Prostate gland (tissue), 2 donors: Measurements from ENCODE around the gene SIX2.

Experiments used
- POLR2A ChIP-seq: fragments of 450-650 bp; IDR thresholded peaks from one replicate; pipeline ENCODE4 v1.6.1; 2016; ENCODE audit warnings: antibody characterized with exemption, mild to moderate bottlenecking
- TF ChIP-seq, protein P1 (sequence below), 4 experiments: fragments of 200-600 bp in 2 of 4; fragments of 450-650 bp in 2 of 4; sonication (generic) in 2 of 4; IDR thresholded peaks; 1 replicate in 3 of 4; 2 replicates in 1 of 4; pipeline ENCODE4 v1.5.1; 2016 to 2019; ENCODE audit warnings: antibody characterized with exemption in 4 of 4, mild to moderate bottlenecking in 2 of 4, moderate library complexity in 2 of 4

DNA sequence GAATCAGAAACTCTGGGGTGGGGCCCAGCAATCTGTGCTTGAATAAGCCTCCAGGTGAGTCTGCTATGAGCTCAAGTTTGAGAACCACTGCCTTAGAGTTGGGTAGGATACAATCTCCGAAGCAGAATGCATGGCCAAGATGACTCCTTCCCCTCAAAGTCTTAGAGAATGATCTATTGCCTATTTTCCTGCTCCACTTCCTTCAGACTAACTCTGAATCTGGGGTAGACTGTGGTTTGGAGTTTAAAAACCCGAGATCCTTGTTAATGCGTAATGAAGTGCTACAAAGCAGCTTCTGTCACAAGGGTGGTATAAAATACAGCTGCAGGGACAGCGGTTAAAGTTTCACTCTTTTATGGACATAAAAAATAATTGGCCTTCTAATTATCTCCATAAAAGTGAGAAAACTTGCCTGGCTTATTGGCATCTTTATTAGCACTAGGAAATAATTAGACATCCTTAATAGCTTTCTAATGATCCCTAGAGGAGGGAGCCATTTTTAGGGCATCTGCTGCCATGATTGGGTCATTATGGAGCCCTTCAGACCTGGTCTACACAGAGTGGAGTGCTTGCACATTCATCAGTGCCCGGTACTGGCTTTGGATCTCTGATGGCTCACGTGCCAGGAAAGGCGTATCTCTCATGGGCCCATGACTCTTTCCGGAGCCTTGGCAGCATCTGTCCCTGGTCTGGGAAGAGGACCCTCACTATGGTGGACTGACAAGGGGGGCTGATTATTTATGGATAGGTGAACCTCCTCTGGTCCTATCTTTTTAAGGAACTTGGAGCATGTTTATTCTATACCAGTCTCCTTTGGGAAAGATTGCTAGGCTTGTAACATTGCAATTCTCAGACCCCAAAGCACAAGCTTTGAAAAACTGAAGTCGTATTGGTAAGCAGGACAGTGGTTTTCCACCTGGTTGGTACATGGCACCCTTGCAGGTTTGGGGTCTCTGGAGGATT lies 28.2 kb downstream of the SIX2 start:
- TF ChIP-seq, protein P1, sequence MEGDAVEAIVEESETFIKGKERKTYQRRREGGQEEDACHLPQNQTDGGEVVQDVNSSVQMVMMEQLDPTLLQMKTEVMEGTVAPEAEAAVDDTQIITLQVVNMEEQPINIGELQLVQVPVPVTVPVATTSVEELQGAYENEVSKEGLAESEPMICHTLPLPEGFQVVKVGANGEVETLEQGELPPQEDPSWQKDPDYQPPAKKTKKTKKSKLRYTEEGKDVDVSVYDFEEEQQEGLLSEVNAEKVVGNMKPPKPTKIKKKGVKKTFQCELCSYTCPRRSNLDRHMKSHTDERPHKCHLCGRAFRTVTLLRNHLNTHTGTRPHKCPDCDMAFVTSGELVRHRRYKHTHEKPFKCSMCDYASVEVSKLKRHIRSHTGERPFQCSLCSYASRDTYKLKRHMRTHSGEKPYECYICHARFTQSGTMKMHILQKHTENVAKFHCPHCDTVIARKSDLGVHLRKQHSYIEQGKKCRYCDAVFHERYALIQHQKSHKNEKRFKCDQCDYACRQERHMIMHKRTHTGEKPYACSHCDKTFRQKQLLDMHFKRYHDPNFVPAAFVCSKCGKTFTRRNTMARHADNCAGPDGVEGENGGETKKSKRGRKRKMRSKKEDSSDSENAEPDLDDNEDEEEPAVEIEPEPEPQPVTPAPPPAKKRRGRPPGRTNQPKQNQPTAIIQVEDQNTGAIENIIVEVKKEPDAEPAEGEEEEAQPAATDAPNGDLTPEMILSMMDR (IDR thresholded peaks at IDR 0.05): no peak
- no peak for TF ChIP-seq POLR2A
